HFFc6 (cell line): ENCODE measurements around the gene GID4. TPM values are rescaled to one million over a fixed set of nuclear protein-coding genes. Genes with fewer than 3 reads are reported as not detected.

Source experiments
- DNase-seq: peaks from one replicate; pipeline ENCODE4 v3.0.0-alpha.2; 2018
- H3K27ac Mint-ChIP-seq: 2 replicates; pipeline ENCODE4 v1.8.0; 2020; ENCODE audit warnings: mild to moderate bottlenecking, mixed read lengths
- H3K27me3 Mint-ChIP-seq: 2 replicates; pipeline ENCODE4 v1.8.0; 2021; ENCODE audit warnings: mild to moderate bottlenecking, moderate library complexity, mixed read lengths; ENCODE audit not compliant: insufficient read depth
- H3K36me3 Mint-ChIP-seq: 2 replicates; pipeline ENCODE4 v1.8.0; 2021; ENCODE audit warnings: low read depth, mixed read lengths
- H3K4me1 Mint-ChIP-seq: 2 replicates; pipeline ENCODE4 v1.8.0; 2020; ENCODE audit warnings: low read depth, mixed read lengths
- H3K4me3 Mint-ChIP-seq: 2 replicates; pipeline ENCODE4 v1.8.0; 2020; ENCODE audit warnings: mild to moderate bottlenecking, moderate library complexity, mixed read lengths
- H3K9me3 Mint-ChIP-seq: 2 replicates; pipeline ENCODE4 v1.8.0; 2020; ENCODE audit warnings: mild to moderate bottlenecking, mixed read lengths
- CTCF ChIP-seq: fragments of 200-600 bp; sonication (generic); IDR thresholded peaks from 2 replicates; pipeline ENCODE4 v1.5.0; 2021; ENCODE audit warnings: antibody characterized with exemption, mild to moderate bottlenecking
- total RNA-seq, 6 experiments: library from RNA; stranded (reverse); fragmentation: NEBNext Ultra II Directional; extraction: Animal tissue kit (Norgen Biotek cat#: 25700); gene quantifications; 2 replicates in 1 of 6; 3 replicates in 5 of 6; pipeline ENCODE4 v1.2.3, GENCODE V29; 2021

Gene GID4
- total RNA-seq, 6 experiments from 2014 or later: 8.6 to 11.9 (median 9.5) TPM

- TF ChIP-seq CTCF: no peak
- H3K27ac Mint-ChIP-seq: no peak overlapping the region
- no peak overlapping the region for H3K4me3 Mint-ChIP-seq
- no peak for DNase-seq
- no peaks in the 10 kb centered on the region; the same call in 1 of the 2 replicates for H3K36me3 Mint-ChIP-seq
- no peaks in the 10 kb centered on the region for H3K4me1 Mint-ChIP-seq
- H3K27me3 Mint-ChIP-seq: peaks cover 3% of the 10 kb centered on the region
- H3K9me3 Mint-ChIP-seq: no peaks in the 10 kb centered on the region
Observed at GRCh38 chr17:18106211-18106610, 67.0 kb downstream of the GID4 start.

GRCh38 chr17:18107061-18107790, 68.0 kb downstream of the GID4 start:
- TF ChIP-seq CTCF: no peak
- Mint-ChIP-seq H3K4me3 (no peak overlapping the region), H3K9me3 (no peaks in the 10 kb centered on the region), H3K4me1 (no peaks in the 10 kb centered on the region), H3K27me3 (peaks cover 5% of the 10 kb centered on the region), H3K27ac (no peak overlapping the region), H3K36me3 (no peaks in the 10 kb centered on the region; the same call in 1 of the 2 replicates)
- no peak for DNase-seq

GRCh38 chr17:18107971-18108370, 68.8 kb downstream of the GID4 start:
- Mint-ChIP-seq H3K4me1 (no peaks in the 10 kb centered on the region), H3K27ac (no peak overlapping the region)
- DNase-seq: no peak

GRCh38 chr17:18108401-18109312, 69.4 kb downstream of the GID4 start, which contains the start of gene MYO15A:
TSS of gene MYO15A (plus strand) at chr17:18108756. CDS start at chr17:18118801, 10,045 bp downstream.
- Mint-ChIP-seq H3K27ac (no peak within 1 kb of the TSS; the same call in 1 of the 2 replicates), H3K4me3 (no peak within 1 kb of the TSS), H3K4me1 (peaks cover 3% of the 10 kb centered on the region), H3K36me3 (no peaks in the 10 kb centered on the region; the same call in 1 of the 2 replicates), H3K9me3 (no peaks in the 10 kb centered on the region), H3K27me3 (peaks cover 6% of the 10 kb centered on the region)
- no peak for TF ChIP-seq CTCF
- no peak for DNase-seq

More at GRCh38 chr17:18107971-18108370, 68.8 kb downstream of the GID4 start:
- H3K9me3 Mint-ChIP-seq: no peaks in the 10 kb centered on the region
- TF ChIP-seq CTCF: no peak
- peaks cover 6% of the 10 kb centered on the region for H3K27me3 Mint-ChIP-seq
- H3K4me3 Mint-ChIP-seq: no peak overlapping the region
- no peaks in the 10 kb centered on the region; the same call in 1 of the 2 replicates for H3K36me3 Mint-ChIP-seq

- TF ChIP-seq CTCF: no peak
- no peak for DNase-seq
- Mint-ChIP-seq H3K4me1 (peaks cover 14% of the 10 kb centered on the region), H3K27ac (peak overlapping the region; percentile 10; the same call in 1 of the 2 replicates), H3K36me3 (no peaks in the 10 kb centered on the region; the same call in 1 of the 2 replicates), H3K27me3 (peaks cover 9% of the 10 kb centered on the region), H3K4me3 (no peak overlapping the region), H3K9me3 (no peaks in the 10 kb centered on the region)
Observed at GRCh38 chr17:18109935-18110485, 70.8 kb downstream of the GID4 start.
